PFSK-1 (cell line): Measurements from ENCODE around the gene GUK1.

ENCODE experiments used
- FOXP2 ChIP-seq: optimal IDR thresholded peaks from 2 replicates; pipeline ENCODE3; 2011; ENCODE audit warnings: borderline replicate concordance, control low read depth, inconsistent platforms; ENCODE audit not compliant: insufficient read depth; ENCODE audit errors: extremely low read length, extremely low read depth
- POLR2AphosphoS5 ChIP-seq: IDR thresholded peaks from 2 replicates; pipeline ENCODE4 v1.6.1; 2012; ENCODE audit warnings: low read depth, mild to moderate bottlenecking, control low read depth, low read length, moderate library complexity
- REST ChIP-seq, 2 experiments: IDR thresholded peaks; 2 replicates each; pipeline versions ENCODE4 v1.6.1 to v1.8.0; 2011 to 2012; ENCODE audit warnings: low read depth in 2 of 2, low read length in 2 of 2, control low read depth in 1 of 2, inconsistent platforms in 1 of 2, mild to moderate bottlenecking in 1 of 2, moderate library complexity in 1 of 2; ENCODE audit not compliant: insufficient read depth in 1 of 2
- SIN3A ChIP-seq: IDR thresholded peaks from 2 replicates; pipeline ENCODE4 v1.6.1; 2012; ENCODE audit warnings: mild to moderate bottlenecking, low read length, moderate library complexity, borderline replicate concordance; ENCODE audit not compliant: insufficient read depth

DNA sequence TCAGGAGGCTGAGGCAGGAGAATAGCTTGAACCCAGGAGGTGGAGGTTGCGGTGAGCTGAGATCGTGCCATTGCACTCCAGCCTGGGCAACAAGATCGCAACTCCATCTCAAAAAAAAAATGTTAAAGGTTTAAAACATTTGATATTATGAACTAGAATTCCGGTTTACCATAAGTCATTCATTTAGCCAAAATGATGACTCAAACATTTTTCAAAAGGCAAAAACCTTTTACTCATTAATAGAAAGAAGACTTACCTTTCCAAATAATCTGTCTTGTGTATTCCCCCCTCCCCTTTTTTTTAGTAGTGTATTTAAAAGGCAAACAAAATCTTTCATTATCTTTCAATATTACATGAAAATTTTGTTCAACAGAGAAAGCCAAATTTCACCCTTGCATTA is 22.7 kb upstream of the GUK1 start:
- TF ChIP-seq POLR2AphosphoS5: no peak
- TF ChIP-seq FOXP2: no peak
- no peak for TF ChIP-seq SIN3A
- no peak for TF ChIP-seq REST (IDR thresholded peaks at IDR 0.05; ENCODE audit: insufficient read depth in 1 of 2, low read depth in 2 of 2, low read length in 2 of 2)
